GM19193 (cell line): Measurements from ENCODE around the gene GHITM.

Source experiments
- POLR2A ChIP-seq: IDR thresholded peaks from 4 replicates; pipeline ENCODE4 v1.6.1; 2011; ENCODE audit not compliant: insufficient read depth, insufficient read length; ENCODE audit errors: extremely low read depth

GHITM gene

DNA sequence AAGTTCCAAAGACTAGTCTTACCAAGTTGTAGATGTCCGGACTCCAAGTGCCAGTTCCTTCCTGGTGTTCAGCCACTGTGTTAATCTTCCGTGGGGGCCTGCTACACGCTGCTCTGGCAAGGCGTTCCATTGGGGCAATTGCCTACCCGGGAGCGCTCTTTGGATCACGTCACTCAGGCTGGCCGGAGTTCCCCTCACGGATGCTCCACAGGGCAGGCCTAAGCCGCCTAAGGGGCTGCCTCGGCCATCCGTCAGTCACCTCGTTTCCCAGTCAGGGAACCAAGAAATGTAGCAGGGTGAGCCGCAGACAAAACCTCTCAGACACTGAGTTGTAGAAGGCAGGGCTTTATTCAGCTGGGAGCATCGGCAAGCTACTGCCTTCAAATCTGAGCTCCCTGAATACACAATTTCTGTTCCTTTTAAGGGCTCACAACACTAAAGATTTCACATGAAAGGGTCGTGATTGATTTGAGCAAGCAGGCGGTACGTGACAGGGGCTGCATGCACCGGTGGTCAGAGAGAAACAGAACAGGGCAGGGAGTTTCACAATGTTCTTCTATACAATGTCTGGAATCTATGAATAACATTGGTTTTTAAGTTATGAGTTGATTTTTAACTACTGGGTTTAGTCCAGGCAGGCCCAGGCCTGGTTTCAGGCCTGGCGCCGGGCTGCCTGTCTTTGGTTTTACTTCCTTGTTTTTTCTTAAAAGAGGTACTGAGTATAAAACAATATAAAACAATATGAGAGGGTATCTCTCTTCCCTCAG is 32.6 kb downstream of the GHITM start:
- TF ChIP-seq POLR2A, result peak; percentile 27

DNA sequence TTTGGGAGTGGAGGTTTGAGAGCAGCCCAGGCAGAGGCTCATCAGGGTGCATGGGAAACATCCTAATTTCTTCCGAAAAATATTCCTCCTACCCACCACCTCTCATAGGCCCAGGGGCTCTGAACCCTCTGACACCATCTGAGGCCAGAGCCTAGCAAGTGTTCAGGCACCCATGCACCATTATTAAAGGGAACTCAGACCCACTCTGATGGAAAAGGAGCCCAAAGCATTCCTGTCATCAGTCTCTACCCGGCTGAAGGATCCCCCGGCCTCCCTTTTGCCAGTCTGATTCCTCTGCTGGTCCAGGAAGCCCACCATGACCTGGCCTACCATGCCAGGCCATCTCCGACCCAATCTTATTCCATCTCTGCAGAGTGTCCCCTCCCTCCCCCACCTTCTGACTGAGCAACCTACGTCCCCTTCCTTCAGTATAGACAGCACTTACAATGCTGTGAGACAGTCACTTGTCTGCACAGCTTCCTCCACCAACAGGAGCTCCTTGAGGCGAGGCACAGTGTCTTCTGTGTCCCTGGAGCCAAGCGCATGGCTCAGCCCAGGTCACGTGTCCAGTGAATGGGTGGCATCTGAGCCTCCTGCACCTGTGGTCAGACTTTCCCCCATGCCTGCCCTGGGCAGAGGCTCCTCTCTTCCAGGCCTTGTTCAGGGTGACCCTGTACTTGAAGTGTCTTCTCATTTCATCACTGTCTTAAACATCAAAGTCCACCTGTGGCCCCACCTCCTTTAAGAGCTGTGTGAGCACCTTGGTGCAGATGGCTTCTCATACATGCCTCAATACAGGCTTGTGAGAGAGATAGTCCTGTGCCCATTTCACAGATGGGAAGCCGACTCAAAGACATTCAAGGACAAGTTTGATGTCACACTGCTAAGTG is 33.4 kb downstream of the GHITM start:
- TF ChIP-seq POLR2A, result no peak

DNA sequence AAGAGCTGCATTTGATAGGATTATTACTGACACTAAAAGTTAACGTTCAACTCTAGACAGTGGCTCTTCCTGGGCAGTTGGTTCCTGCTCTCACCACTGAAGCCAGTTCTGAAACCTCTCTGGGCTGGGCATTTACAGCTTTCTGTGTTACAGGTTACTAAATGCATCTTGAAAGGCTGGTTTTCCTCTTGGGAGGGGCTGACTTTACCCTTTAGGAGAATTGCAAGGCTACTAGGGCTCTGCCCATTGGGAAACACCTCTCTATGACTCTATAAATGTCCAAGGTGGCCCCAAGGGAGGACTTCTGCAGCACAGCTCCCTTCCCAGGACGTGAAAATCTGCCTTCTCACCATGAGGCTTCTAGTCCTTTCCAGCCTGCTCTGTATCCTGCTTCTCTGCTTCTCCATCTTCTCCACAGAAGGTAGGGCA is 34.2 kb downstream of the GHITM start, which contains the start of gene GPR15LG:
Gene GPR15LG (plus strand): TSS at position 301 of the 429 bp plus-strand sequence. CDS start 51 bp downstream, at position 352.
- no peak for TF ChIP-seq POLR2A

DNA sequence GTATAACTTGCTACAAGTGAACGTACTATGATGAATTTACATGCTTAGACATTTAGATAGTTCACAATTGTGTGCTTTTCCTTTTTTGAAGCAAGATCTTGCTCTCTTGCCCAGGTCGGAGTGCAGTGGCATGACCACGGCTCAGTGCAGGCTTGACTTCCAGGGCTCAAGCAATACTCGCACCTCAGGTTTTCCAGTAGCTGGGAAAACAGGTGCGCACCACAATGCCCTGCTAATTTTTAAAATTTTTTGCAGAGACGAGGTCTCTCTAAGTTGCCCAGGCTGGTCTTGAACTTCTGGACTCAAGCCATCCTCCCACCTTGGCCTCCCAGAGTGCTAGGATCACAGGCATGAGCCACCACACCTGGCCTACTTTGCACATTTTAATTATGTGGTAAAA is 36.1 kb downstream of the GHITM start:
- TF ChIP-seq POLR2A, result no peak

DNA sequence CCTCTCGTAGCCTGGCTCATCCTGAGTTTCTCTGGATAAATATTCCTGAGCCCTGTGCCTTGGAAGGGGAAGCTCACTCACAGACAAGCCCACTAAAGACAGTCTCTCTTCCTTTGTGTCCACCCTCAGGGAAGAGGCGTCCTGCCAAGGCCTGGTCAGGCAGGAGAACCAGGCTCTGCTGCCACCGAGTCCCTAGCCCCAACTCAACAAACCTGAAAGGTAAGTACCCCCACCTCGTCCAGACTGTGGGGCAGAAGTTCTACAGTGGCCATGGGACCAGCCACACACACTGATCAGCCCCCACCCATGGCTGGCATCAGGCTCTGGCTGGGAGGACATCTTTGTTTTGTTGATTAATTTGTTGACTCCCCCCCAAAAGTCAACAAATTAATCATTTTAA is 37.0 kb downstream of the GHITM start:
- TF ChIP-seq POLR2A, result no peak

DNA sequence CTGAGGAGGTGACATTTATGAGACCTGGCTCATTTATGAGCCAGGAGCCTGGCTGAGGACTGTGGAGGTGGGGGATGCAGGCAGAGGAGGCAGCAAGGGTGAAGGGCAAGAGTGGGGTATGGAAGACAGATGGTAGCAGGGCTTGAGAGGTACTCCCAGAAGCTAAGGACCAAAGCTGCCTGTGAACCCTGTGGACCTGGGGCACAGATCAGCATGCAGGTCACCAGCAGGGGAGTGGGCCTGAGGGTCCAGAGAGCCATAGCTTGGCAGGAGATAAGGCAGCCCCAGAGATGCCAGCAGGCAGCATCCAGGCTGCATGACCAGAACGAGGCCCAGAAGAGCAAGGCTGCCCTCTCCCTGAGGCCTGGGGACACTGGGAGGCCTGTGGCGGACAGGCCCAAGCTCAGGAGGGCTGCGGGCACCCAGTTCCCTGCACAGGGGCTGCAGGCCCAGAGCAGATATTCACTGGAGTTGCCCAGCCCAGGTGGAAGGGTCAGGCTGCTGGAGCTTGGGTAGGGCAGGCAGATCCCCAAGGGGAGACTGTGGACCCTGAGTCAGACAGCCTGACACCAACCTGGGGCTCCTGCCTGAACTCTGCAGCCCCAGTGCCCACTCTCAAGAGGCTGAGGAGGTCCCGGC is 37.6 kb downstream of the GHITM start:
- TF ChIP-seq POLR2A, result no peak

DNA sequence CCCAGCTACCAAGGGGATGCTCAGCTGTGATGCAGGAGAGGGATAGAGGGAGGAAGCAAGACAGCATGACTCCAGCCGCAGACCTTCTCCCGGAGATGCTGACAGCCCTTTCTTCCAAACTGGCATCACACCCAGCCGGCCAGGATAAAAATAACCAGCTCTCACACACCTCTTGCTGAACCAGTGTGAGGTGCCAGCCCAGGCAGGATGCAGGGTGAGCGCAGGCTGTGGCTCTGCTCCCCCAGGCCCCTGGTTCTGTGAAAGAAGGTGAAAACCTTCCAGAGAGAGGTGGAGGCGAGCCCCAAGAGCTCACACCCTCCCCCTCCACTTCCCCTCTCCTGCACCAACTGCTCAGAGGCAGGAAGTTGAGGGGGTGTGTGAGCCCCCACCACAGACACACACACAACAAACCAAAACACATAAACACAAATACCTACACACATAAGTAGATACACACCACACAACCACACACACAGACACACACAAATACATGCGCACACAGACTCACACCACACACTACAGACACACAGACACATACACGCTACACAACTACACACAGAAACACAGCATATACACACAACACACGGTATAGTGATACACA is 38.3 kb downstream of the GHITM start:
- TF ChIP-seq POLR2A, result no peak

DNA sequence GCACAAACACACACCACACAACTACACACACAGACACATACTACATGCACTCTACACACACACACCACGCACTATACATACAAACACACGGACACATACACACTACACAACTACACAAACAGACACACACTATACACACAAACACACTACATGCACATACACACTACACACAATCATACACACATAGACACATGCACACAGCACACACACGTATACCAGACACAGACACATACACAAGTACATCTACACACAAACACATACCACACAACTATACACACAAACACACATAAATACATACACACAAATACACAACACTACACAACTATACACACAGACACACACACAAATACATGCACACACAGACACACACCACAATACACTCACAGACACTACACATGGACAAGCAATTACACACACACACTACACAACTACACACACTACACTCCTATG is 38.9 kb downstream of the GHITM start:
- no peak for TF ChIP-seq POLR2A

DNA sequence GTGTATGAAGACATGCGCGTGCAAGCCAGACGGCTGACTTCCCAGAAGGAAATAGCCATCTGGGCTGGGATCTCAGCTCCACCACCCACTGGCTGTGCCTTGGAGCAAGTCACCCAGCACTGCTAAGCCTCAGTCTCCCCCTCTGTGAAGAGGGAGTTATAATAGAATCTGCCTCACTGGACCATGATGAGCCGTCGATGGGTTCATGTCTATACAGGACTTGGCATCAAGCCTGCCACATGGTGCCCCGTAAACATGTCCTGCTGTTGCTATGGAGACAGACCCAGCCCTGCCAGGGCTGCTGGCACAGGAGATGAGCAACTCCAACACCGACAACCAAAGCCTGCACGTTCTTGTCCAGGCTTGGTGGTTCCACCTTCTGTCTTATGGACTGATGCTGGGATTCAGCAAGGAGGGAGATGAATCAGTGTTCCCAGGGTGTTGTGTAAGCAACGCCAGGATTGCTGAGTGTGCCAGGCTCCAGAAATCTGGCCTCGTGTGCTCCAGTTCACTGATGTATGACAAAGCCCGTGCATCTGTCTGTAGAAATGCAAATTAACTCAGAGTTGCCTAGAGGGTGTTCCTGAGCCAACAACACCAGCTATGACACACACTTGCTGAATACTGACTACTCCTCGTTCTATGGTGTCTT is 39.9 kb downstream of the GHITM start:
- TF ChIP-seq POLR2A, result no peak

DNA sequence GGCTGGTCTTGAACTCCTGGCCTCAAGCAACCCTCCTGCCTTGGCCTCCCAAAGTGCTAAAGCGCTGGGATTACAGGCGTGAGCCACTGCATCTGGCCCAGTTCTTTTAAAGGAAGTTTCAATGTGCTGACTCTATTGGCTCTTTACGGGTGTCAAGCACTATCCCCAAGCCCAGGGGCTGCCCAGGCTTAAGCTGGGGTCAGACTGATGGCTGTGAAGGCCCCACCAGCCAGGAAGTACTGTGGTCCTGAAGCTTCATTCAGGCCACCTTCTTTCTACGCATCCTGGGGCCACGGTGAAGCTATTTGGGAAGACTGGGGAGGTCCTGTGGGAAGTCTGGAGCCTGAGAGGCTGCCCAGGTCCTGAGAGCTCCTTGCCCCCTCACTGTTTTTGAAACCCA is 42.3 kb downstream of the GHITM start:
- TF ChIP-seq POLR2A, result no peak

DNA sequence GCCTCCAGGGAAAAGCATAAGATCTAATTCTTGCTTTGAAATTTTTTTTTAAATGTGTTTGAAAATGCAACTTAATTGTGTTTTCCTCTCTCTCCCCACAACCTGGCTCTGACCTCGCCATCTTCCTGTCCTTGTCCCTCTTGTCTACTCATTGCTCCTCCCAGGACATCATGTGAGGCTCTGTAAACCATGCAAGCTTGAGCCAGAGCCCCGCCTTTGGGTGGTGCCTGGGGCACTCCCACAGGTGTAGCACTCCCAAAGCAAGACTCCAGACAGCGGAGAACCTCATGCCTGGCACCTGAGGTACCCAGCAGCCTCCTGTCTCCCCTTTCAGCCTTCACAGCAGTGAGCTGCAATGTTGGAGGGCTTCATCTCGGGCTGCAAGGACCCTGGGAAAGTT is 45.2 kb downstream of the GHITM start:
- no peak for TF ChIP-seq POLR2A

DNA sequence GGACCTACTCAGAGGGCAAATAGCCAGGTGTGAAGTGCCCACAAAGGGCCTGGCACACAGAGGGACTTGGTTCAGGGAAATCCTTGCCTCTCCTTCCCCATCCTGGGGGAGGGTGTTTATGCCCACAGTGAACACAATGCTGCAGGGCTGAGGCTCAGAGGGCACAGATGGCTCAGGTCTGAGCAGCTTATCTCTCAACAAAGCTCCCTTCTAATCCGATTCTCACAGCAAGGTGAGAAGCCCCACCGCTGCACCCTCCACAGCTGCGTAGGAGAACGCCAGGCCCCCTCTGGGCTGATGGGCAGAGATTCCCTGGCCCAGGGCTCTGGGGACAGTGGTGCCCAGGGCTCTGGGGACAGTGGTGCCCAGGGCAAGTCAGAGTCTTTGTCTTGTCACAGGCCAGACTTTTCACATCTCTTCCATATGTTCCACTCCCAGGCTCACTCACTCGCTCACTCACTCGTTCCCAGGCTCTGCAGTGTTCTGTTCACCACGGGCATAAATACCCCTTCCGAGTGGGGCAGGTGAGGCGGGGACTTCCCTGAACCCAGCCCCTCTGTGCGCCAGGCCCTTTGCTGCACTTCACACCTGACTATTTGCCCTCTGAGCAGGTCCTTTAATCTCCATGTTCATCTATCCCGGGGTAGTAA is 46.3 kb downstream of the GHITM start:
- TF ChIP-seq POLR2A, result no peak

DNA sequence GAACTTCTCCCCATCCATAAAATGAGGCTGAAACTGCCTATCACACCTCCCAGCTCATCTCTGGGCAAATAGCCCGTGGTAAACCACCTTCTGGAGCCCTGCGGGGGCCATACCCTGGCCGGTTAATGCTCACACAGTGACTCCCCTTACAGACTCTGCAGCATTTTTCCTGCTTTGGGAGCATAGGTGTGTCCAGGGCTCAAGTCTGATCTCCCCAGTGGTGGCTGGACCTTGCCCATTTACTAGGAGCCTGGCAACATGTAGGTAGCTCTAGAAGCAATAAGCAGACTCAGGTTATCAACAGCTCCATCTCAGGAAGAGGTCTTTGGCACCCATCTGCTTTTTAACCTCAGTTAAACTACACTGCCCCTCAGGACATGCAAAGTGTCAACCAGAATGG is 49.5 kb downstream of the GHITM start:
- no peak for TF ChIP-seq POLR2A

DNA sequence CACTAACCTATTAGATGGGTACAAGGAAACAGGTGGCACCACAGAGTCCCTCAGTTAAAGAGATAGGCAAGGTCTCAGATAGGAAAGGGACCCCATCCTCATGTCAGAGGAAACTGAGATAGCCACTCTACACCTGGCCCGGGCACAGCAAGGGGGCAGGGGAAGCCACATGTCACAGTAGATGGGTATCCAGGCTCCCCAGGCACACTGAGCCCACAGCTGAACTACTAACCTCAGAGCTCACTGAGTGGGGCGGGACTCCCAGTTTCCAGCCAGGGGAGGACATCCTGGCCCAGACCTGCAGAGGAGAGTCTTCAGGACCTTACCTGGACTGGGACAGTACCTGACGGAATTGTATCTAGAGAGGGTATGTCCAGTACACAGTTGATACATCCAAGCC is 51.3 kb downstream of the GHITM start:
- no peak for TF ChIP-seq POLR2A
